ENCODE measurements around the gene GAGE10. TPM values are rescaled to one million over a fixed set of nuclear protein-coding genes. Genes with fewer than 3 reads are reported as not detected.

Gene GAGE10
- total RNA-seq, 1 experiment from 2014 or later, result not detected

GRCh38 chrX:49312176-49312575 is 8.7 kb downstream of the GAGE10 start:
- Mint-ChIP-seq H3K4me1 (peaks cover 48% of the 10 kb centered on the region), H3K36me3 (no peaks in the 10 kb centered on the region), H3K27me3 (ENCODE audit: low read depth) (no peaks in the 10 kb centered on the region), H3K4me3 (no peak overlapping the region), H3K27ac (no peak overlapping the region), H3K9me3 (no peaks in the 10 kb centered on the region)
- DNase-seq (ENCODE audit: low spot score) (no peak), ATAC-seq (no peak)
- no peak for TF ChIP-seq SMAD4 (CRISPR knock-in tag; IDR thresholded peaks at IDR 0.05)
- no peak for TF ChIP-seq HMGA2 (CRISPR knock-in tag; IDR thresholded peaks at IDR 0.05)
- TF ChIP-seq TEAD4 (CRISPR knock-in tag; IDR thresholded peaks at IDR 0.05), result no peak
- TF ChIP-seq, protein P1, sequence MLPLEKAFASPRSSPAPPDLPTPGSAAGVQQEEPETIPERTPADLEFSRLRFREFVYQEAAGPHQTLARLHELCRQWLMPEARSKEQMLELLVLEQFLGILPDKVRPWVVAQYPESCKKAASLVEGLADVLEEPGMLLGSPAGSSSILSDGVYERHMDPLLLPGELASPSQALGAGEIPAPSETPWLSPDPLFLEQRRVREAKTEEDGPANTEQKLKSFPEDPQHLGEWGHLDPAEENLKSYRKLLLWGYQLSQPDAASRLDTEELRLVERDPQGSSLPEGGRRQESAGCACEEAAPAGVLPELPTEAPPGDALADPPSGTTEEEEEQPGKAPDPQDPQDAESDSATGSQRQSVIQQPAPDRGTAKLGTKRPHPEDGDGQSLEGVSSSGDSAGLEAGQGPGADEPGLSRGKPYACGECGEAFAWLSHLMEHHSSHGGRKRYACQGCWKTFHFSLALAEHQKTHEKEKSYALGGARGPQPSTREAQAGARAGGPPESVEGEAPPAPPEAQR (CRISPR knock-in tag; IDR thresholded peaks at IDR 0.05), result no peak
- TF ChIP-seq CREB1 (CRISPR knock-in tag; IDR thresholded peaks at IDR 0.05), result no peak
- TF ChIP-seq NFE2L1 (CRISPR knock-in tag; IDR thresholded peaks at IDR 0.05), result no peak
- TF ChIP-seq GABPB1 (CRISPR knock-in tag; IDR thresholded peaks at IDR 0.05), result no peak
- no peak for TF ChIP-seq ETV6 (CRISPR knock-in tag; IDR thresholded peaks at IDR 0.05)
- TF ChIP-seq, protein P2, sequence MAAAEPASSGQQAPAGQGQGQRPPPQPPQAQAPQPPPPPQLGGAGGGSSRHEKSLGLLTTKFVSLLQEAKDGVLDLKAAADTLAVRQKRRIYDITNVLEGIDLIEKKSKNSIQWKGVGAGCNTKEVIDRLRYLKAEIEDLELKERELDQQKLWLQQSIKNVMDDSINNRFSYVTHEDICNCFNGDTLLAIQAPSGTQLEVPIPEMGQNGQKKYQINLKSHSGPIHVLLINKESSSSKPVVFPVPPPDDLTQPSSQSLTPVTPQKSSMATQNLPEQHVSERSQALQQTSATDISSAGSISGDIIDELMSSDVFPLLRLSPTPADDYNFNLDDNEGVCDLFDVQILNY (CRISPR knock-in tag; IDR thresholded peaks at IDR 0.05), result no peak
- TF ChIP-seq E2F4 (CRISPR knock-in tag; IDR thresholded peaks at IDR 0.05; ENCODE audit: borderline replicate concordance, low read depth), result no peak
- no peak for TF ChIP-seq ZNF121 (CRISPR knock-in tag; IDR thresholded peaks at IDR 0.05)
- no peak for TF ChIP-seq ZNF219 (CRISPR knock-in tag; IDR thresholded peaks at IDR 0.05; ENCODE audit: borderline replicate concordance)
- TF ChIP-seq RORB (CRISPR knock-in tag; IDR thresholded peaks at IDR 0.05), result no peak
- no peak for TF ChIP-seq STAT6 (CRISPR knock-in tag; conservative IDR thresholded peaks at IDR 0.05; ENCODE audit: low read depth)
- TF ChIP-seq CREM (CRISPR knock-in tag; IDR thresholded peaks at IDR 0.05), result no peak
- no peak for TF ChIP-seq ZNF263 (CRISPR knock-in tag; IDR thresholded peaks at IDR 0.05; ENCODE audit: low read depth)
- POLR2A ChIA-PET, result interaction anchor here (0.6 kb wide), 1 partner anchor 12 kb away, joined by 7 read pairs; no protein-coding TSS in a partner anchor
- CTCF ChIA-PET, result no interaction called here

GRCh38 chrX:49316085-49316484 is 12.6 kb downstream of the GAGE10 start:
- Mint-ChIP-seq H3K4me3 (no peak overlapping the region), H3K27ac (no peak overlapping the region), H3K9me3 (no peaks in the 10 kb centered on the region), H3K36me3 (no peaks in the 10 kb centered on the region), H3K27me3 (ENCODE audit: low read depth) (no peaks in the 10 kb centered on the region), H3K4me1 (peaks cover 11% of the 10 kb centered on the region)
- ATAC-seq, result no peak
- POLR2A ChIA-PET, result no interaction called here
- CTCF ChIA-PET, result interaction anchor here (1.0 kb wide), 1 partner anchor 24 kb away, joined by 4 read pairs; no protein-coding TSS in a partner anchor
- DNase-seq (ENCODE audit: low spot score), result no peak
- no peak for TF ChIP-seq FOXJ3 (CRISPR knock-in tag; IDR thresholded peaks at IDR 0.05; ENCODE audit: borderline replicate concordance)
- TF ChIP-seq AR (CRISPR knock-in tag; IDR thresholded peaks at IDR 0.05), result no peak
- TF ChIP-seq TEAD1 (CRISPR knock-in tag; IDR thresholded peaks at IDR 0.05), result no peak
- TF ChIP-seq ATF1 (CRISPR knock-in tag; IDR thresholded peaks at IDR 0.05), result no peak
- no peak for TF ChIP-seq MXD4 (CRISPR knock-in tag; IDR thresholded peaks at IDR 0.05; ENCODE audit: borderline replicate concordance)
- TF ChIP-seq, protein P3, sequence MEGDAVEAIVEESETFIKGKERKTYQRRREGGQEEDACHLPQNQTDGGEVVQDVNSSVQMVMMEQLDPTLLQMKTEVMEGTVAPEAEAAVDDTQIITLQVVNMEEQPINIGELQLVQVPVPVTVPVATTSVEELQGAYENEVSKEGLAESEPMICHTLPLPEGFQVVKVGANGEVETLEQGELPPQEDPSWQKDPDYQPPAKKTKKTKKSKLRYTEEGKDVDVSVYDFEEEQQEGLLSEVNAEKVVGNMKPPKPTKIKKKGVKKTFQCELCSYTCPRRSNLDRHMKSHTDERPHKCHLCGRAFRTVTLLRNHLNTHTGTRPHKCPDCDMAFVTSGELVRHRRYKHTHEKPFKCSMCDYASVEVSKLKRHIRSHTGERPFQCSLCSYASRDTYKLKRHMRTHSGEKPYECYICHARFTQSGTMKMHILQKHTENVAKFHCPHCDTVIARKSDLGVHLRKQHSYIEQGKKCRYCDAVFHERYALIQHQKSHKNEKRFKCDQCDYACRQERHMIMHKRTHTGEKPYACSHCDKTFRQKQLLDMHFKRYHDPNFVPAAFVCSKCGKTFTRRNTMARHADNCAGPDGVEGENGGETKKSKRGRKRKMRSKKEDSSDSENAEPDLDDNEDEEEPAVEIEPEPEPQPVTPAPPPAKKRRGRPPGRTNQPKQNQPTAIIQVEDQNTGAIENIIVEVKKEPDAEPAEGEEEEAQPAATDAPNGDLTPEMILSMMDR (IDR thresholded peaks at IDR 0.05), result no peak
- TF ChIP-seq TEAD4 (CRISPR knock-in tag; IDR thresholded peaks at IDR 0.05), result no peak
- no peak for TF ChIP-seq ZNF281 (CRISPR knock-in tag; IDR thresholded peaks at IDR 0.05)
